HG03442 (cell line): ENCODE measurements around the gene LHX8.
"Not testable (repeated sequence)": the region's sequence is repeated elsewhere in the genome, so short reads cannot be mapped to it uniquely, and the experiment has no call there.

Source experiments
- ATAC-seq: cut with Tn5 transposase; IDR thresholded peaks from one replicate; pipeline ENCODE4 v1.9.1; 2021; ENCODE audit warnings: mild to moderate bottlenecking, moderate library complexity; ENCODE audit not compliant: unreplicated experiment

LHX8 gene

GRCh38 chr1:75133750-75134646, at the start of gene LHX8:
TSS of gene LHX8 (plus strand) at chr1:75134388. CDS start at chr1:75136615, 2,227 bp downstream.
- no peak for ATAC-seq

GRCh38 chr1:75085931-75086330, 48.3 kb upstream of the LHX8 start:
- ATAC-seq, result no peak

GRCh38 chr1:75087278-75087677, 46.9 kb upstream of the LHX8 start:
- no peak for ATAC-seq

GRCh38 chr1:75092141-75092540, 42.0 kb upstream of the LHX8 start:
- no peak for ATAC-seq

- no peak for ATAC-seq
Observed at GRCh38 chr1:75097654-75098053, 36.5 kb upstream of the LHX8 start.

GRCh38 chr1:75099581-75099980, 34.6 kb upstream of the LHX8 start:
- ATAC-seq, result no peak

GRCh38 chr1:75100481-75101092, 33.6 kb upstream of the LHX8 start:
- no peak for ATAC-seq

- ATAC-seq, result not testable (repeated sequence)
Observed at GRCh38 chr1:75112362-75112951, 21.7 kb upstream of the LHX8 start.

- no peak for ATAC-seq
Observed at GRCh38 chr1:75115654-75116053, 18.5 kb upstream of the LHX8 start.

- no peak for ATAC-seq
Observed at GRCh38 chr1:75123756-75124155, 10.4 kb upstream of the LHX8 start.

- no peak for ATAC-seq
Observed at GRCh38 chr1:75124510-75124909, 9.7 kb upstream of the LHX8 start.

- no peak for ATAC-seq
Observed at GRCh38 chr1:75125161-75125726, 8.9 kb upstream of the LHX8 start.

GRCh38 chr1:75126611-75127101, 7.5 kb upstream of the LHX8 start:
- no peak for ATAC-seq

GRCh38 chr1:75127916-75128717, 6.1 kb upstream of the LHX8 start:
- ATAC-seq, result no peak

GRCh38 chr1:75129660-75129982, 4.6 kb upstream of the LHX8 start:
- no peak for ATAC-seq

GRCh38 chr1:75129983-75130789, 4.0 kb upstream of the LHX8 start:
- no peak for ATAC-seq

GRCh38 chr1:75130865-75131564, 3.2 kb upstream of the LHX8 start:
- ATAC-seq, result no peak

- ATAC-seq, result no peak
Observed at GRCh38 chr1:75131565-75132241, 2.5 kb upstream of the LHX8 start.
